HG03066 (cell line): Measurements from ENCODE around the gene PRKACA.

Experiments used
- ATAC-seq: cut with Tn5 transposase; IDR thresholded peaks from one replicate; pipeline ENCODE4 v1.9.1; 2021; ENCODE audit warnings: low read depth; ENCODE audit not compliant: unreplicated experiment

PRKACA gene

GRCh38 chr19:14118165-14119051, 846 bp upstream of the PRKACA start:
- ATAC-seq: peak; percentile 29

GRCh38 chr19:14116918-14117578, 514 bp downstream of the PRKACA start:
- ATAC-seq: no peak

GRCh38 chr19:14116525-14116917, 1.0 kb downstream of the PRKACA start:
- ATAC-seq: no peak

DNA sequence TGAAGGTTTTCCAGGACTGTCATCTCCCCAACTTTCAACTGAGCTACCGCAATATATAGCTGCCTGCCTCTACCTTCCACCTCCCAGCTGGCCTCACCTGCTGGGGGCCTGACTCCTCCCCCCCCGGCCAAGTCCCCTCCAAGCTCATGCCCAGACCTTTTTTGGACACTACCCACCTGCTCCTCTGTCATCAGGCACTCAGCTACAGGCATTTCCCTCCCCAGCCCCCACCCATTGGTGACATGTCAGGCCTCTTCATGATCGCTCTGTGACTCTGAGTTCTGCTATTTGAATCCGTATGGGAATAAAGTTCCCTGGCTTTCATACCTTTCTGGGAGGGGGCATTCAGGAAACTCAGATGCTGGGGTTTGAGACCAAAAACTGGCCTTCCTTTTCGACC, 1.8 kb downstream of the PRKACA start:
- ATAC-seq: no peak

- ATAC-seq: no peak
Measured at GRCh38 chr19:14114854-14115253, 2.7 kb downstream of the PRKACA start.

- ATAC-seq: no peak
Measured at GRCh38 chr19:14114439-14114838, 3.1 kb downstream of the PRKACA start.

DNA sequence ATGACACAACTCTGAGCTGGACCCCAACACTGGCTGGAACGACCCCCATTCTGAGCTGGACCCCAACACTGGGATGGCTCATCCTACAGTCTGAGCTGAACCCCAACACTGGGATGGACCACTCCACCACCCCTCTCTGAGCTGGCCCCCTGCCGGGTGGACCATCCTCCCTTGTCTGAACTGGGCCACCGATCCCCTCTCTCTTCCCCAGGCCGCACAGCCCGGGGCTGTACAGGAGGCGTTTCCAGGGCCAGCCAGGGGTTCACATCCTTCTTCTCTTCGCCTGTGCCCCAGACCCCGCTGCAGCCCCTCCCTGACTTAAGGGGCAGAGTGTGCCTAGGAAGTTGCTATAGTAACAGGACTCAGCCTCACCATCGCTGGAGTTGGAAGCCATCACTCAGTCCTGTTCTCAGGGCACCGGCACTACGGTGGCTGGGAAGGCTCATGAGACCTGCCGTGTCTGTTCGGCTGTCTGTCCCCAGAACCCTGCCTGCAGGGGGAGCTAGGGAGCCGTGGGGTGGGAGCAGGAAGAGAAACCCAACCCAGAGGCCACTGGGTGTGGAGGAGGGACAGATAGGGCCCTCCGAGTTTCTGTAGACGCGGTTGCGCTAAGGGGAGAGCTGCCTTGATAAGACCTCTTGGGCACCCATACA, 3.7 kb downstream of the PRKACA start:
- ATAC-seq: no peak

DNA sequence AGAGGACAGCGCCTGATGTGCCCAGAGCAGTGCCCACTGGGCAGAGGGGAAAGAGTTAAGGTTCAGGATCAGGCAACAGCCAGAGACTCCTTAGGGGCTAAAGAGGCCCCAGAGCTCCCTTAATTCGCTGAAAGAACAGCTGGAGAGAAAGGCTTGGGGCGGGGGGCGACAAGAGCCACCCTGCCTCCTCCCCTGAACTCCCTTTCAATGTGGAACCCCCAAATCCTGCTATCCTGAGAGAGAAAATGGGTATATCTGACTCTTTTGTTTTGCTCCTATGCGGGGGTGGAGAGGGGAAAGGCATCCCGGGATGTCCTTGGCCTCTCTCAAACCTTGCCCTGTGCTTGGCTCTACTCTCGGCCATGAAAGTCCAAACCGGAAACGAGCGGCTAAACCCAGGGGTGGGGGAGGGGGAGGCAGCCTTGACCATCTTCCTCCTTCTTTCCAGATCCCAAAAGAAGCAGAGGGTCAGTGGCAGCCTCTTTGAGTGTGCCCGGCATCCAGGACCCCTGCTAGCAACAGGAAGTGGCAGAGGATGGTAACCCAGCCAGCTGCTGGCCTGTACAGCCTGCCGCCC, 4.7 kb downstream of the PRKACA start:
- no peak for ATAC-seq

DNA sequence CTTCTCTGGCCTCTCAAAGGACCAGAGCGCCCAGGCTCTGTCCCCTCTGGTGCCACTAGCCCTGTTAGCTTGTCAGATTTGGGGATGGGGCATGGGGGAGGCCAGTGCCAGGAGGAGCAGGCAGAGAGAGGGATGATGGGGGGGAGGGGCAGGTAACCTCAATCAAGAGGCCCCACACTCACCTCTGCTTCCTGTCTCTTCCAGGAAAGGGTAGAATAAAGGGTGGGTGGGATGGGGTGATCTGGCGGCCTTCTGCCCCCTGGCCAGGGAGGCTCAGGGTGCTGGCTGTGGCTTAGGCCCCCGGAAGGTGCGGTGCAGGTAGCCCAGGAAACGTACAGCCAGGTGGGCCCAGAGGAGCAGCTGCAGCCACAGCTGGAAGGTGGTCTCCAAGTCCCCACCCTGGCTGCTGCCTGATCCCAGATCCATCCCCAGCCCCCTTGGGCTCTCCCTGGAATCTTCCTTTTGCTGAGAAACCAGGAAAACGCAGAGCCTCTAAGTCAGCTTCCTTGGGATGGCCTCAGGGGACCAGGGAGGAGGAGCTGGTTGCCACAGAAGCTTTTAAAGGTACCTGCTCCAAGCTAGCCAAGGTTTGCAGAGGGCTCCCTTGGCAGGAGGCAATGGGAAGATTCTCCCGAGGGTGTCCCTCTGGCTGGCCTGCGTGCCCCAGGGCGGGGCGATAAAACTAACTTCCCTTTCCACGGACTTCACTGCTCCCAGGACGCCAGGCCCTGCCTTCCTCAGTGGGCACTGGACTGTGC, 5.3 kb downstream of the PRKACA start:
- ATAC-seq: no peak

DNA sequence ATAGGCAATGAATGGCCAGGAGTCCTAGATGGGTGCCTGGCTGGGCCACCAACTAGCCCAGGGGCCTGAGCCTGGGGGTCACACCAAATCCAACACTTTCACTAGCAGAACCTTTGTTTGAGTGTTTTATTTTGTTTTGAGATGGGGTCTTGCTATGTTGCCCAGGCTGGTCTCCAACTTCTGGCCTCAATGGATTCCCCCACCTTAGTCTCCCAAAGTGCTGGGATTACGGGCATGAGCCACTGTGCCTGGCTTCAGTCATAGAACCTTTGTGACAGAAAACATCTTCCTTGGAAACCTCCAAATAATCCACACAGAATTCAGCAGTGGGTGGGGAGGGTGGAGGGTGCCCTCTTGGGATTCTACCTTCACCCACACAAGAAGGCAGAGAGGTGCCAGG, 6.1 kb downstream of the PRKACA start:
- no peak for ATAC-seq

DNA sequence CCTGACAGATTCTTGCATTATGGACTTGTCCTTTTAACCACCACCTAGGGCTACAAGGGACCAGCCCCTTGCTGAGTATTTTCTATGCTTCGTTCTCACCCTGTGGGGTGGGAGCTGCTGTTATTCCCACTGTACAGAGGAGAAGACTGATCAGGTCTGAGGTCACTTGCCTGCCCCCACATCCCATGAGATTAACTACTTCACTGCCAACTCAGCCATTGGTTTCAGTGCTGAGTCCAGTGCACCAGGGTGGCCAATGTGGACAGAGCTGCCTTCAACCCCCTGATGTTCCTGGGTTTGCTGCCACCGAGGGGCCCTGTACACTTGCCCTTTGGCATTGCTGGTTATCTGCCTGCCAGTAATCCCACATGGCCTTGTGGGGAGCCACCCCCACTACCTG, 6.9 kb downstream of the PRKACA start:
- no peak for ATAC-seq

DNA sequence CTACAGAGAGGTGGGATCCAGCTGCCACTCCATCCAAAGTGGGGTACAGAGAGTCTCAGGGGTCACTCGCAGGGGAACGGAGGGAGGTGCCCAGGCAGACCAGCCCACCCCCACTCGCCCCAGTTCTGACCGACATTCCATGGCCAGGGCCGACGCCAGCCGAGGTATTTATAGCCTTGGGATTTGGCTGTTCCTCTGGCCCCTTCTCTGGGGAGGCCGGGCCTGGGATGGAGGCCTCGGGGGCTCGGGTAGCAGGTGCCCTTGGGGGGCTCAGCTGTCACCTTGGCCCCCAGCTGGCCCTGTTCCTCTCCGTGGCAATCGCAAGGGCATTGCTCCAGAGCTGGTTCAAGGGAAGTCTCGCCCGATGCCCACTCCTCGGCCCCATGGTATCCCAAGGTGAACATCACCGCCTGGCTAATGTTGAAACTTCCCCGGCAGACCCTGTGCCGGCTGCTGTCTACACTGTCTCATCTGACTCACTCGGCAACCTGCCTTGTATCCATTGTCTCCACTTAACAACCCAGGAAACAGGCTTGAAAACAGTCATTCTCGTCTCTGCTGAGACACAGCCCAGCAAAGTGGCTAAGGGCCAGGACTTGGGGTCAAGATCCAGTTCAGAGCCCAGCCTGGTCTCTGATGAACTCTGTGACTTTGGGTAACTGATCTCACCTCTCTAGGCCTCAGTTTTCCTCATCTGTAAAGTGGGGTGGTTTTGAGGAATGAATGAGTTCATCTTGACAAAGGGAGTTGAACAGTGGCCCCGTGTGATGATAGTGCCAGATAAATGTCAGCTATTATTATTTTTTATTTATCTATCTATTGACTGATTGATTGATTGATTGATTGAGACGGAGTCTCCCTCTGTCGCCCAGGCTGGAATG, 9.7 kb downstream of the PRKACA start:
- no peak for ATAC-seq

GRCh38 chr19:14106840-14107239, 10.7 kb downstream of the PRKACA start:
- no peak for ATAC-seq

DNA sequence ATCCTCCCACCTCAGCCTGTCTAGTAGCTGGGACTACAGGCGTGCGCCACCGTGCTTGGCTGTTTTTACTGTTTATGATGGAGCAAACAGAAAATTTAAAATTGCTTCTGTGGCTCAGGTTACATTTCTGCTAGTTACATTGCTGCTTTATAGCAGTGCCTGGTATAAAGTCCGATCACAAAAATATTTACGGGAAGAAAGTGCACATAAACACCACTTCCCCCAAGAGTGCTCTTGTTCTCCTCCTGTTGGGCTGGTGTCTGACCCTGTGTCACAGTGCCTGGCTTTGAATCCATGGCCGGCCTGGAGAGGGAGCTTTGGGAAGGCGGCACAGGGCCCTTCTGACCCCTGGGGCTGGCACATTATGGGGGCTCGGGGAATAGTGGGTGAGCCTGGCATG, 11.9 kb downstream of the PRKACA start:
- ATAC-seq: no peak

- ATAC-seq: no peak
Measured at GRCh38 chr19:14103310-14103709, 14.3 kb downstream of the PRKACA start.

GRCh38 chr19:14102756-14103155, 14.8 kb downstream of the PRKACA start:
- no peak for ATAC-seq

GRCh38 chr19:14102102-14102696, 15.4 kb downstream of the PRKACA start:
- no peak for ATAC-seq

- no peak for ATAC-seq
Measured at GRCh38 chr19:14101003-14101545, 16.5 kb downstream of the PRKACA start.
